Lower lobe of right lung (tissue), 2 donors: Measurements from ENCODE around the gene CKLF. TPM values are rescaled to one million over a fixed set of nuclear protein-coding genes. Genes with fewer than 3 reads are reported as not detected.

Experiments used
- ATAC-seq, 2 donors: fragments of 200-7000 bp; cut with Tn5 transposase; one replicate each; pipeline ENCODE4 v1.9.1; 2020 to 2022; ENCODE audit warnings: mild to moderate bottlenecking in 2 of 2, moderate library complexity in 2 of 2
- DNase-seq: peaks from one replicate; pipeline ENCODE4 v3.0.0-alpha.2; 2020
- H3K27ac ChIP-seq: fragments of 200-600 bp; one replicate; pipeline ENCODE4 v1.8.0; 2022
- H3K27me3 ChIP-seq: fragments of 200-600 bp; one replicate; pipeline ENCODE4 v1.8.0; 2022; ENCODE audit warnings: low read depth
- H3K36me3 ChIP-seq: fragments of 200-600 bp; one replicate; pipeline ENCODE4 v1.8.0; 2022; ENCODE audit warnings: mild to moderate bottlenecking
- H3K4me1 ChIP-seq: fragments of 200-600 bp; one replicate; pipeline ENCODE4 v1.8.0; 2022
- H3K4me3 ChIP-seq: fragments of 200-600 bp; one replicate; pipeline ENCODE4 v1.8.0; 2022; ENCODE audit warnings: mild to moderate bottlenecking
- H3K9me3 ChIP-seq: fragments of 200-600 bp; one replicate; pipeline ENCODE4 v1.8.0; 2022
- CTCF ChIP-seq: fragments of 200-600 bp; IDR thresholded peaks from one replicate; pipeline ENCODE4 v1.8.0; 2022; ENCODE audit warnings: antibody characterized with exemption, mild to moderate bottlenecking
- intact Hi-C: fragments of 100-400 bp; cut with DNase I; formaldehyde crosslinking; loops from one replicate; pipeline ENCODE4 v1.11.0; 2022
- total RNA-seq: library from RNA; stranded (reverse); fragmentation: NEBNext Ultra II Directional; extraction: Animal tissue kit (Norgen Biotek cat#: 25700); gene quantifications from one replicate; pipeline ENCODE4 v1.2.1, GENCODE V29; 2021
- donor health status: DM: no; HTN: yes; CAD: no; lungs with severe emphysema.

CKLF gene
- total RNA-seq, 1 donor from 2014 or later, result 64.9 TPM

DNA sequence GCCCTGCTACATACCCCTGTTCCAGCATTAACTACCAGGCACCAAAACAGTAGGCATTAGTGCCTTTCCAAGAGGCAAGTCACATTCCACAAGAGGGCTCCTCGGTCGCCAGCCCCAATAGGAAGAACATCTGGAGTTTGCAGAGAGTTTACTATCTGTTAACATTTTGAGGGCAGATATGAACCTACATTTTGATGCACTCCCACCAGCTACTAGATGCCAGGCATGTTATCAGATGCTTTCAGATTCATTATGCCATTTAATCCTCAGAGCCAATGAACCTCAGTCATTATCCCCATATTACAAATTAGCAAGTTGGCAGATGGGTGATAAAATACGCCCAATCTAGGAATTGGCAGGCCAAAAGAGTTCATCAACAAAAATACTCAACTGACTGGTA is 22.7 kb downstream of the CKLF start:
- Histone ChIP-seq H3K36me3 (no peaks in the 10 kb centered on the region), H3K4me1 (peaks cover 15% of the 10 kb centered on the region), H3K4me3 (no peak overlapping the region), H3K27me3 (peaks cover 22% of the 10 kb centered on the region), H3K27ac (no peak overlapping the region), H3K9me3 (no peaks in the 10 kb centered on the region)
- ATAC-seq (no peak), DNase-seq (no peak)
- intact Hi-C loops, result no loop called here
- no peak for TF ChIP-seq CTCF

DNA sequence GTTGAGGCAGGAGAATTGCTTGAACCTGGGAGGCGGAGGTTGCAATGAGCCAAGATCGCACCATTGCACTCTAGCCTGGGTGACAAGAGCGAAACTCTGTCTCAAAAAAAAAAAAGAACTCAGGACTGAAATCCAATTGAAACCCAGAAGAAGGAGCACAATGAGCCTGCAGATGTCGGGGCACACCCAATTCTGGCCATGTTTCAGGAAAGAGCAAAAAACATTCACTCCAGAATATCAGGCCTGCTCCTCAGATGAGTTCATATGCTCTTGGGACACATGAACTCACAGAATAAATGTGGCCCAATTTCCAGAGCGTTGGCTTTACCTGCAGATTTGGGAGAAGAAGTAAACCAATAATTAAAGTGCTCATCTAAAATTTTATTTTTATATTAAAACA is 23.9 kb downstream of the CKLF start:
- Histone ChIP-seq H3K27ac (no peak overlapping the region), H3K9me3 (no peaks in the 10 kb centered on the region), H3K27me3 (peaks cover 22% of the 10 kb centered on the region), H3K4me1 (peaks cover 15% of the 10 kb centered on the region), H3K36me3 (no peaks in the 10 kb centered on the region), H3K4me3 (no peak overlapping the region)
- no peak for DNase-seq
- intact Hi-C loops, result no loop called here
- no peak for ATAC-seq
- no peak for TF ChIP-seq CTCF

- TF ChIP-seq CTCF, result no peak
- peaks cover 15% of the 10 kb centered on the region for H3K4me1 ChIP-seq
Measured at GRCh38 chr16:66578651-66579531, 26.5 kb downstream of the CKLF start, which contains the start of gene CMTM2. CMTM2 (plus strand) TSS chr16:66579463; CDS start chr16:66579608, 145 bp downstream.

GRCh38 chr16:66580605-66581209 is 28.3 kb downstream of the CKLF start:
- no peaks in the 10 kb centered on the region for H3K36me3 ChIP-seq
- peaks cover 22% of the 10 kb centered on the region for H3K4me1 ChIP-seq
- no peak for DNase-seq
- peaks cover 22% of the 10 kb centered on the region for H3K27me3 ChIP-seq
- H3K27ac ChIP-seq, result no peak overlapping the region
- H3K9me3 ChIP-seq, result no peaks in the 10 kb centered on the region
- intact Hi-C loops, result no loop called here
- TF ChIP-seq CTCF, result no peak
- ATAC-seq, result no peak
- no peak overlapping the region for H3K4me3 ChIP-seq

More at GRCh38 chr16:66578651-66579531, 26.5 kb downstream of the CKLF start, which contains the start of gene CMTM2:
- H3K9me3 ChIP-seq, result no peaks in the 10 kb centered on the region
- ATAC-seq, result peak; percentile 27 to 34
- peaks cover 22% of the 10 kb centered on the region for H3K27me3 ChIP-seq
- DNase-seq, result no peak
- no peaks in the 10 kb centered on the region for H3K36me3 ChIP-seq
- no peak within 1 kb of the TSS for H3K27ac ChIP-seq
- peak within 1 kb of the TSS; percentile 42 for H3K4me3 ChIP-seq
- intact Hi-C loops, result no loop called here

- ATAC-seq, result no peak
- DNase-seq, result no peak
- H3K4me3 ChIP-seq, result no peak overlapping the region
Measured at GRCh38 chr16:66581246-66581952, 29.0 kb downstream of the CKLF start.

More at GRCh38 chr16:66581246-66581952, 29.0 kb downstream of the CKLF start:
- no peaks in the 10 kb centered on the region for H3K9me3 ChIP-seq
- intact Hi-C loops, result no loop called here
- H3K36me3 ChIP-seq, result no peaks in the 10 kb centered on the region
- H3K27me3 ChIP-seq, result peaks cover 22% of the 10 kb centered on the region
- peaks cover 29% of the 10 kb centered on the region for H3K4me1 ChIP-seq
- H3K27ac ChIP-seq, result no peak overlapping the region
- no peak for TF ChIP-seq CTCF
